CD4-positive, alpha-beta T cell treated with Interleukin-12 subunit alpha and Interleukin-12 subunit beta, for 1 hour (primary cell): ENCODE data around the gene NDUFA7.

Source experiments
- DNase-seq: peaks from one replicate; pipeline ENCODE4 v3.0.0-alpha.2; 2020

The NDUFA7 gene

GRCh38 chr19:8261347-8261746 is 59.8 kb downstream of the NDUFA7 start:
- no peak for DNase-seq
